ENCODE results near the gene KDM3A. TPM values are rescaled to one million over a fixed set of nuclear protein-coding genes. Genes with fewer than 3 reads are reported as not detected.

KDM3A gene
- total RNA-seq, 1 donor from 2014 or later = 76.2 TPM

DNA sequence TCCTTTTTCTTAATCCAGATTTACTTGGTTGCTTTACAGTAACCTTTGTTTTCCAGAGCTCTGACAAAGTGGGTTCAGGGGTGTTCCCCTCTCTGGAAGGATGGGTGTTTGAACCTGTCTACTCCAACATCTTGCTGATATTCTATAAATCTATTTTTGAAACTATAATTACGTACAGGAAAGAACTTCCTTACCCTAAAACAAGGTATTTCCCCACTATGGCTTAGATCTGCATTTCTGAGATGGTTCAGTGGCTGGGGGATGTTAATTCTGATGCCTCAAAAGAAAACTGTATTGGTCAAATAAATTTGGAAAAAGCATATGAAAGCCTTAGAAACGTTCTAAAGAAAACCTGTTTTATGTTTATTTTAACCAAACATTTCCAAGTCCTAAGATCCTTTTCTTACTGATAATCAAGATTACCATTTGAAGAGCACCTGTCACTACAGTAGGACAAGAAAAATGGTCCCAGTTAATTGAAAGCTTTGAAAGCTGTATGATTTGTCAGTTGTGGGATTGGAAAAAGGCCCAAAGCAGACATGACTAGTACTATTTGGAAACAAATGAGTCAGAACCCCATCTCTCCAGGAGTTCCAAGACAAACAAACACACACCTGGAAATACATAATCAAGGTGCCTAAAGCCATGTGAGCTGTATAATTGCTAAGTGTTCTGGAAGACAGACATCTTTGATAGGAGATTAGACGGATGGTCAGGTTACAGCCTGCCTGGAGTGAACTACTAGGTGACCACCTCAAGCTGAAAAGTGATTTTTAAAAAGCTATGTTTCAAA, 57.5 kb downstream of the KDM3A start:
- Histone ChIP-seq H3K36me3 (ENCODE audit: insufficient read depth, low read length) (peaks cover 11% of the 10 kb centered on the region), H3K79me2 (ENCODE audit: insufficient read depth, low read length) (peaks cover 3% of the 10 kb centered on the region), H3K27ac (ENCODE audit: low read depth, low read length) (no peak overlapping the region), H3K4me1 (ENCODE audit: insufficient read depth, low read length) (no peaks in the 10 kb centered on the region), H3K9ac (ENCODE audit: low read length) (no peak overlapping the region), H4K20me1 (ENCODE audit: insufficient read depth, low read length) (peaks cover 5% of the 10 kb centered on the region), H3K9me3 (ENCODE audit: insufficient read depth, low read depth, low read length) (peaks cover 9% of the 10 kb centered on the region), H2AFZ (ENCODE audit: low read depth, low read length) (no peak overlapping the region), H3K4me2 (ENCODE audit: low read length) (no peak overlapping the region), H3K27me3 (ENCODE audit: insufficient read depth, low read length) (no peaks in the 10 kb centered on the region), H3K4me3 (ENCODE audit: insufficient read depth, low read depth, low read length) (no peak overlapping the region)
- no peak overlapping the region for H3K4me3 Mint-ChIP-seq (ENCODE audit: unreplicated experiment)
- H3K27me3 Mint-ChIP-seq (ENCODE audit: low read depth, unreplicated experiment) = no peaks in the 10 kb centered on the region
- H3K36me3 Mint-ChIP-seq (ENCODE audit: low read depth, unreplicated experiment) = peaks cover 53% of the 10 kb centered on the region
- H3K4me1 Mint-ChIP-seq (ENCODE audit: low read depth, unreplicated experiment) = peaks cover 2% of the 10 kb centered on the region
- no peak for FAIRE-seq
- no peak overlapping the region for H3K27ac Mint-ChIP-seq (ENCODE audit: unreplicated experiment)
- H3K9me3 Mint-ChIP-seq (ENCODE audit: unreplicated experiment) = peaks cover 10% of the 10 kb centered on the region
- TF ChIP-seq EZH2 (IDR thresholded peaks at IDR 0.05; ENCODE audit: insufficient read depth, low read length) = no peak
- TF ChIP-seq, protein P1, sequence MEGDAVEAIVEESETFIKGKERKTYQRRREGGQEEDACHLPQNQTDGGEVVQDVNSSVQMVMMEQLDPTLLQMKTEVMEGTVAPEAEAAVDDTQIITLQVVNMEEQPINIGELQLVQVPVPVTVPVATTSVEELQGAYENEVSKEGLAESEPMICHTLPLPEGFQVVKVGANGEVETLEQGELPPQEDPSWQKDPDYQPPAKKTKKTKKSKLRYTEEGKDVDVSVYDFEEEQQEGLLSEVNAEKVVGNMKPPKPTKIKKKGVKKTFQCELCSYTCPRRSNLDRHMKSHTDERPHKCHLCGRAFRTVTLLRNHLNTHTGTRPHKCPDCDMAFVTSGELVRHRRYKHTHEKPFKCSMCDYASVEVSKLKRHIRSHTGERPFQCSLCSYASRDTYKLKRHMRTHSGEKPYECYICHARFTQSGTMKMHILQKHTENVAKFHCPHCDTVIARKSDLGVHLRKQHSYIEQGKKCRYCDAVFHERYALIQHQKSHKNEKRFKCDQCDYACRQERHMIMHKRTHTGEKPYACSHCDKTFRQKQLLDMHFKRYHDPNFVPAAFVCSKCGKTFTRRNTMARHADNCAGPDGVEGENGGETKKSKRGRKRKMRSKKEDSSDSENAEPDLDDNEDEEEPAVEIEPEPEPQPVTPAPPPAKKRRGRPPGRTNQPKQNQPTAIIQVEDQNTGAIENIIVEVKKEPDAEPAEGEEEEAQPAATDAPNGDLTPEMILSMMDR (IDR thresholded peaks at IDR 0.05; ENCODE audit: insufficient read depth, low read depth, low read length) = no peak
- no peak for DNase-seq (ENCODE audit: low read depth)

GRCh38 chr2:86499326-86499725, 58.2 kb downstream of the KDM3A start:
- H3K4me2 ChIP-seq (ENCODE audit: low read length) = no peak overlapping the region
- TF ChIP-seq, protein P1 (IDR thresholded peaks at IDR 0.05; ENCODE audit: insufficient read depth, low read depth, low read length) = no peak
- TF ChIP-seq EZH2 (IDR thresholded peaks at IDR 0.05; ENCODE audit: insufficient read depth, low read length) = no peak
- H3K9me3 ChIP-seq (ENCODE audit: insufficient read depth, low read depth, low read length) = peaks cover 9% of the 10 kb centered on the region
- no peak overlapping the region for H3K27ac ChIP-seq (ENCODE audit: low read depth, low read length)
- Mint-ChIP-seq H3K4me1 (ENCODE audit: low read depth, unreplicated experiment) (peaks cover 2% of the 10 kb centered on the region), H3K27me3 (ENCODE audit: low read depth, unreplicated experiment) (no peaks in the 10 kb centered on the region), H3K9me3 (ENCODE audit: unreplicated experiment) (peaks cover 10% of the 10 kb centered on the region), H3K36me3 (ENCODE audit: low read depth, unreplicated experiment) (peaks cover 52% of the 10 kb centered on the region), H3K27ac (ENCODE audit: unreplicated experiment) (no peak overlapping the region), H3K4me3 (ENCODE audit: unreplicated experiment) (no peak overlapping the region)
- H3K27me3 ChIP-seq (ENCODE audit: insufficient read depth, low read length) = no peaks in the 10 kb centered on the region
- no peak for FAIRE-seq
- peaks cover 3% of the 10 kb centered on the region for H3K79me2 ChIP-seq (ENCODE audit: insufficient read depth, low read length)
- DNase-seq (ENCODE audit: low read depth) = no peak
- peaks cover 5% of the 10 kb centered on the region for H4K20me1 ChIP-seq (ENCODE audit: insufficient read depth, low read length)
- no peaks in the 10 kb centered on the region for H3K4me1 ChIP-seq (ENCODE audit: insufficient read depth, low read length)
- H3K4me3 ChIP-seq (ENCODE audit: insufficient read depth, low read depth, low read length) = no peak overlapping the region
- H3K9ac ChIP-seq (ENCODE audit: low read length) = no peak overlapping the region
- H3K36me3 ChIP-seq (ENCODE audit: insufficient read depth, low read length) = peaks cover 10% of the 10 kb centered on the region
- no peak overlapping the region for H2AFZ ChIP-seq (ENCODE audit: low read depth, low read length)

All from astrocyte (in vitro differentiated cells and primary cell).